HG02885 (cell line): Measurements from ENCODE around the gene IL22RA2.

ENCODE experiments used
- ATAC-seq: cut with Tn5 transposase; IDR thresholded peaks from one replicate; pipeline ENCODE4 v1.9.1; 2021; ENCODE audit warnings: mild to moderate bottlenecking; ENCODE audit not compliant: unreplicated experiment, poor library complexity

The IL22RA2 gene

DNA sequence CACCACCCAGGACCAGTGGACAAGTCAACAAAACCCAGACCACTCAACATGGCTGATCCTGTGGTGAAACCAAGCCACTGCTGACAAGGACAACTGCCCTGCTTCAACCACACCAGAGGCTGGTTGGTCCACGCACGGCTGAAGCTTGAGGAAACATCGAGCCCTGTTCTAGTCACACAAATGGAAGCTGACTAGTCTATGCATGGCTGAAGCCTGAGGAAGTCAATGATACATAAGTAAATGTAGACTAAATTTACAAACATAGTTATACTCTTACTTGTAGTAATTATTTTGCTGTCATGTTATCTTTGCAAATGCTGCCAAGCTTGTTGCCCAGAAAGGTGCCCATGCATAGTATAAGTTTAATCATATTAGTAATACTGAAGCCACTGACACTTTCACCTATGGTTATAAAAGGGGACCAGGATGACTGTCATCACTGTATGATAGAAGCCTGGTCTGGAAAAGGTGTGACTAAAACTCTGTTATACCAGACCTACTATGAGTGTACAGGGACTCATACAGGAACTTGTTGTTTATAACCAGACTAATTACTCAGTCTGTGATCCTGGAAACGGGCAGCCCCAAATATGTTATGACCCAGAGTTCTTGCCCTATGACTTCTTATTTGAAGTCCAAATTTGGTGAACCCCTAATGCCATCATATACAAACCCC lies 5.6 kb downstream of the IL22RA2 start:
- ATAC-seq, result no peak

- no peak for ATAC-seq
Observed at GRCh38 chr6:137166247-137167098, 7.0 kb downstream of the IL22RA2 start.

DNA sequence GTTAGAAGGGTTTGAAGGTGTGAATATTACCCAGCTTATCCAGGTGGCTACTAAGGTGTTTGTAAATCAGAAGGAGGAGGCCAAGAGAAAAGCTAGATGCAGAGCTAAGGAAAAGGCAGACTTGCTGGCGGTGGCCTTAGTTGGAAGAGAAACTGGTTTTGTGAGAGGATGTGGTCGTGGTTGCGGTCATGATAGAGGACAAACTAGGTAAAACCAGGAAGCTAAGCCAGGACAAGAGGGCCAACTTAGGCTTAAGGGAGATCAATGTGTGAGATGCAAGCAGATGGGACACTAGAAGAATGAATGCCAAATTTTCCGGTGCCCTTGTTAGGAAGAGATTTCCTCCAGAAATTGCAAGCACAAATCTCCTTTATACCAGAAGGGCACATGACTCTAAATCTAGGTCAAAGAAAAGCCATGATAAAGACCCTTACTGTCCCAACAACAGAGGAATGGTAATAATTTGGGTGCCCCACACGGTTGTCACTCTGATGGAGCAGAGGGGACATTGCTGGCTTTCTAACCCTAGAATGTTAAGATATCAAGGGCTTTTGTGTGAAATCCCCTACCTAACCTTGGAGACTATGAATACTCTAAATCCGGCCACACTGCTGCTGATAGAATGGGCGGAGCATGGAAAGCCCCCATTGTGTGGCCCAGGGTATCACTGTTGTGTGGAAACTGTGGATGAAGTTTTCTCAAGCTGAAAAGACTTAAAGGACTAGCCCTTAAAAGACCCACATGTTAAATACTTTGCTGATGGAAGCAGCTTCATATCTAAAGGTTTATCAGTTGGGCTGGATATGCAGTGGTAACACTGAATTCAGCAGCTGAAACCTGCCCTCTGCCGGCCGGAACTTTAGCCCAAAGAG lies 7.8 kb downstream of the IL22RA2 start:
- ATAC-seq, result peak; percentile 61

GRCh38 chr6:137163732-137164318 lies 9.6 kb downstream of the IL22RA2 start:
- ATAC-seq, result no peak

- ATAC-seq, result no peak
Observed at GRCh38 chr6:137162692-137163306, 10.6 kb downstream of the IL22RA2 start.

DNA sequence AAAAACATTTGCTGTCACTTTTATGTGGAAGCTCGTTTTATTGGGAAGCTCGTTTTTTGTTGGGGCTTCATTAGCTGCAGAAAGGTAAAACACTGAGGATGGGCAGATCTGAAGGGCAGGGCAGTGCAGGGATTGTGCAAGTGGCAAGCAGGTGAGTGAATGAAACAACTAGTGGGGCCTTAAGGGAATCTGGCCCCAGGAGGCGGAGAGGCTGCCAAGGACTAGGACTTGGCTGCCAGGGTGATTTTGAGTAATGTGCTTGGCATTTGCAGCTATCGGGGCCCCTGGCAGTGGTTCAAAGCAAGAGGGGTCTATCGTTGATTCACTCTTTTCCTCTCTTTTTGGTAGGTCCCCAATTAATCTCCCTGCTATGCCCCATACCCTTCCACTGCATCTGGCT lies 11.5 kb downstream of the IL22RA2 start:
- no peak for ATAC-seq

DNA sequence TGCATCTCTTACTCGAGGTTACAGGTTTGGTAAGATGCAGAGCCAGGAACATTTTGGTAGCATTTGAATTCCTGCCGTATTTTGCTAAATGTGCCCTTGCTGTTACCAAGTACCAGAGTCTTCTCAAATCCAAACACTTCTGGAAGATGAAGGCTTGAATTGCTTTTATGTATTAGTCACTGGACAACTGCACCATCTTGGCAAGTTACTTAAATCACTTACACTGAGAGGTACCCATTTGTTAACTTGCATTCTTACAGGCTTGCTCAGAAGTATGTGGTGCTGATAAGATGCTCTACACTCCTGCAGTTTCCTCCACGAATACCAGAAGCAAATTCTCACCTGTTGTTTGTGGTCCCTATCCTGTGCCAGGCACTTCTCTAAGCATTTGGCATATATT lies 12.7 kb downstream of the IL22RA2 start:
- ATAC-seq, result no peak

- ATAC-seq, result no peak
Observed at GRCh38 chr6:137159912-137160311, 13.5 kb downstream of the IL22RA2 start.

GRCh38 chr6:137157601-137158000 lies 15.8 kb downstream of the IL22RA2 start:
- no peak for ATAC-seq

DNA sequence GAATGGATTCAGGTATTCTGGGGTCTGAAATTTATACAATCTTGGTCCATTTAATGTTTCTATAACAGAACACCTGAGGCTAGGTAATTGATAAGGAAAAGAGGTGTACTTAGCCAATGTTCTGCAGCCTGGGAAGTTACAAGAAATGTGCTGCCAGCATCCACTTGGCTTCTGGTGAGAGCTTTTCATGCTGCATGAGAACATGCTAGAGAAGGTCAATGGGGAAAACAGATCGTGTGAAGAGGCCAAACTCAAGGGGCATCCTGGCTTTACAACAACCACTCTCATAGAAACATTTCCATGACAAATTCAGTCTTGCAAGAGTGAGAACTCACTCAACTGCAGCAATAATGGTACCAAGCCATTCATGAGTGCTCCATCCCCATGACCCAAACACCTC lies 16.8 kb downstream of the IL22RA2 start:
- ATAC-seq, result no peak

DNA sequence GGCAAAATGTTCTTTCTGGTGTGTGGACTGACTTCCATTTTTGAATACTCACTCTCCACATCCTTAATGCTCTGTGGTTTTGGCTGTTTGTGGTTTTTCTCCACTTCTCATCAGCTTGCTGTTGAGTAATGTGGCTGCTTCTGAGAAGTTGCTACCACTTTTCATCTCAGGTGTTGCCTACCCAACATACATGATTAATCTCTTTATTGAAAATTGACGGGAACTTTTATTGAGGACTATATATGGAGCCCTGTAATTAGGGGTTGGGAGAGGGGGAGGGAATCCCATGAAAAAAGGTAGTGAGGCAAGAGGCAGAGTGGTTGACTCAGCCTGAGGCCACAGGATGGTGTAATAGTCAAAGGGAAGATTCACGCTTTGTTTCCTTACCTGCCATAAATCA lies 17.6 kb downstream of the IL22RA2 start:
- no peak for ATAC-seq

DNA sequence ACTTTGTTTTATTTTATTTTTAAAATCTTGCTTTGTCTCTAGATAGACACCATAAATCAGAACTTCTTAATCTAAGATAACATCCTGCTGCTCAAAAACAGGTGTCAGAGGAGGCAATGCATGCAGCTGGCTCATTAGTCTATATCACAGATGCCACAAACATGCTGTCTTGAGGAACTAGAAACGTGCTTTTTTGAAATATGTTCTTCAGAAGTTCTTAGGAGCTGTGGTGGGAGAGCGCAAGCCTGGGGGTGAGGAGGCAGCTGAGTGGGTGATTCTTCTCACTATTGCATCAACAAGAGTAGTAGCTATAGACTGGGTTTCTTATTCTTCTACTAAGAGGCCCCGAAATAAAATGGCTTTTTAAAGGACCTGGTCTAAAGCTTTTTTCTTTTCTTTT lies 23.4 kb downstream of the IL22RA2 start:
- no peak for ATAC-seq

DNA sequence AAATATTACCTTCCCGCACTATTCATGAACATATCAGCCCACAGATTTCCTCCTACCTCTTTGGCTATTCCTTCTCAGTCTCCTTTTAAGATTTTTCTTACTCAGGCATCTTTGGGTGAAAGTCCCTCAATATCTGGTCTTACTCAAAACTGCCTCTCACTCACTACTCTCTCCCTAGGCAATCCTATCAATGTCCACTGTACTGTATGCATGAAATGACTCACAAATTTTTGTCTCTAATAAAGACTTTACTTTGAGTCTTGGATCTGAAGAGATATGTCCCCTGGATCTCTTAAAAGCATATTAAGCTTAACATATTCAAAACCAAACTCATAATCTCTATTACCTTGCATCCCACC lies 24.4 kb downstream of the IL22RA2 start:
- no peak for ATAC-seq

- no peak for ATAC-seq
Observed at GRCh38 chr6:137148306-137149034, 25.0 kb downstream of the IL22RA2 start.

GRCh38 chr6:137147195-137147594 lies 26.2 kb downstream of the IL22RA2 start:
- ATAC-seq, result no peak

DNA sequence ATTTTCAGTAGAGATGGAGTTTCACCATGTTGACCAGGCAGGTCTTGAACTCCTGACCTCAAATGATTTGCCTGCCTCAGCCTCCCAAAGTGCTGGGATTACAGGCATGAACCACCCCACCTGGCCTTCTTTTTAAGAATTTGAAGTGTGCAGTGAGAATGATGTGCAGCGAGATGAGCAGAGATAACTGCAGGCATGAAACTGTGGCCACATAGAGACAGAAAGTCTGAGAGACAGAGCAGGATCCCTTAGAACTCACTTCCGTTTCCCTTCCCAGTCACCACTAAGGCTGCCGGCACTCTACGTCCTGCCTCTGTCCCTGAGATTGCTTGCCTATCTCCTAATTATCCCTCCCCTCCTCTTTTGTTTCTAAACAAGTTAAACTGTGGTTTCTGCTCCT lies 27.2 kb downstream of the IL22RA2 start:
- no peak for ATAC-seq

GRCh38 chr6:137145421-137145820 lies 28.0 kb downstream of the IL22RA2 start:
- no peak for ATAC-seq

GRCh38 chr6:137136065-137136464 lies 37.4 kb downstream of the IL22RA2 start:
- no peak for ATAC-seq

GRCh38 chr6:137134483-137134882 lies 39.0 kb downstream of the IL22RA2 start:
- no peak for ATAC-seq

DNA sequence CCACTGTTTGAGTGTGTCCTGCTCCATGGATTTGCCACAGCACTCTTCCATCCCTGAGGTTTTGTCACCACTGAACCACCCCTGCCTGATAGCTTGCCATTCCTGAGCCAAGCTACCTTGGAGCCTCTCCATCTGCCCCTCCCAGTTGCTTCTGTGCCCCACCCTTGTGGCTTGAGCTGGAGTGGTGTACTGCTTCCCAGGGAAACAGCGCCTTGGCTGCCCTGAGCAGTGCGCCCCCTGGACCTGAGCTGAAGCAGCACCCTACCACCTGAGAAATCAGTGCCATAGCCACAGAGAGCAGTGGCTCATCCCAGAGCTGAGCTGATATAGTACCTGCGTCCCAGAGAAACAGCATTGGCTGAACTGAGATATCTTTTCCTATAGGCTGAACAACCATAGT lies 40.3 kb downstream of the IL22RA2 start:
- no peak for ATAC-seq
